ENCODE results near the gene TBXAS1.

- TF ChIP-seq MAX (IDR thresholded peaks at IDR 0.05; ENCODE audit: insufficient read depth, insufficient read length), result no peak
- TF ChIP-seq POLR2AphosphoS5 (IDR thresholded peaks at IDR 0.05; ENCODE audit: insufficient read depth, low read depth, low read length), result no peak
- TF ChIP-seq, protein P1, sequence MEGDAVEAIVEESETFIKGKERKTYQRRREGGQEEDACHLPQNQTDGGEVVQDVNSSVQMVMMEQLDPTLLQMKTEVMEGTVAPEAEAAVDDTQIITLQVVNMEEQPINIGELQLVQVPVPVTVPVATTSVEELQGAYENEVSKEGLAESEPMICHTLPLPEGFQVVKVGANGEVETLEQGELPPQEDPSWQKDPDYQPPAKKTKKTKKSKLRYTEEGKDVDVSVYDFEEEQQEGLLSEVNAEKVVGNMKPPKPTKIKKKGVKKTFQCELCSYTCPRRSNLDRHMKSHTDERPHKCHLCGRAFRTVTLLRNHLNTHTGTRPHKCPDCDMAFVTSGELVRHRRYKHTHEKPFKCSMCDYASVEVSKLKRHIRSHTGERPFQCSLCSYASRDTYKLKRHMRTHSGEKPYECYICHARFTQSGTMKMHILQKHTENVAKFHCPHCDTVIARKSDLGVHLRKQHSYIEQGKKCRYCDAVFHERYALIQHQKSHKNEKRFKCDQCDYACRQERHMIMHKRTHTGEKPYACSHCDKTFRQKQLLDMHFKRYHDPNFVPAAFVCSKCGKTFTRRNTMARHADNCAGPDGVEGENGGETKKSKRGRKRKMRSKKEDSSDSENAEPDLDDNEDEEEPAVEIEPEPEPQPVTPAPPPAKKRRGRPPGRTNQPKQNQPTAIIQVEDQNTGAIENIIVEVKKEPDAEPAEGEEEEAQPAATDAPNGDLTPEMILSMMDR (IDR thresholded peaks at IDR 0.05; ENCODE audit: extremely low read depth in 1 of 2, insufficient read depth in 1 of 2, low read depth in 1 of 2, low read length in 2 of 2), result no peak
- TF ChIP-seq POLR2A (IDR thresholded peaks at IDR 0.05; ENCODE audit: low read depth, low read length), result no peak
- TF ChIP-seq JUN (IDR thresholded peaks at IDR 0.05; ENCODE audit: borderline replicate concordance, insufficient read depth, insufficient read length, low read depth), result no peak
- TF ChIP-seq EZH2 (IDR thresholded peaks at IDR 0.05; ENCODE audit: borderline replicate concordance, low read depth, low read length, severe bottlenecking), result no peak
- TF ChIP-seq FOS (IDR thresholded peaks at IDR 0.05; ENCODE audit: borderline replicate concordance, insufficient read depth, low read length), result no peak
- TF ChIP-seq MYC (IDR thresholded peaks at IDR 0.05; ENCODE audit: low read depth, low read length), result no peak
Observed at GRCh38 chr7:139965942-139966628, 137.0 kb downstream of the TBXAS1 start.
